Uterus (tissue), 4 donors: ENCODE data around the gene SEC61G. TPM values are rescaled to one million over a fixed set of nuclear protein-coding genes. Genes with fewer than 3 reads are reported as not detected.
A peak's percentile ranks its signal among the peaks of the same experiment; 100 is the strongest.

Experiments
- DNase-seq, 2 donors: peaks; one replicate each; pipeline ENCODE4 v3.0.0-alpha.2; 2019 to 2020
- H3K27ac ChIP-seq, 2 donors: fragments of 200-600 bp; sonication (generic); 1 replicate in 1 of 2; 2 replicates in 1 of 2; pipeline ENCODE4 v1.5.1; 2016 to 2018
- H3K27me3 ChIP-seq, 2 donors: fragments of 200-600 bp; sonication (generic); one replicate each; pipeline ENCODE4 v1.5.1; 2018 to 2019; ENCODE audit warnings: control low read depth in 1 of 2
- H3K36me3 ChIP-seq, 2 donors: fragments of 200-600 bp; sonication (generic); one replicate each; pipeline ENCODE4 v1.5.1; 2019; ENCODE audit warnings: control low read depth in 1 of 2
- H3K4me1 ChIP-seq, 2 donors: fragments of 200-600 bp; sonication (generic); one replicate each; pipeline ENCODE4 v1.5.1; 2018 to 2019; ENCODE audit warnings: control low read depth in 1 of 2
- H3K4me3 ChIP-seq, 2 donors: fragments of 200-600 bp; sonication (generic); 1 replicate in 1 of 2; 2 replicates in 1 of 2; pipeline ENCODE4 v1.5.1; 2018 to 2019; ENCODE audit warnings: mild to moderate bottlenecking in 1 of 2
- H3K9me3 ChIP-seq, 2 donors: fragments of 200-600 bp; sonication (generic); one replicate each; pipeline ENCODE4 v1.5.1; 2019; ENCODE audit warnings: control low read depth in 1 of 2
- POLR2A ChIP-seq, 2 donors: fragments of 450-650 bp; IDR thresholded peaks; one replicate each; pipeline ENCODE4 v1.6.1; 2016; ENCODE audit warnings: antibody characterized with exemption in 2 of 2, mild to moderate bottlenecking in 1 of 2, moderate library complexity in 1 of 2
- intact Hi-C: fragments of 100-400 bp; cut with DNase I; formaldehyde crosslinking; loops from one replicate; pipeline ENCODE4 v1.15.1; 2023; ENCODE audit warnings: low total_unique reads
- total RNA-seq, 4 donors: library from RNA; depleted of rRNA in 3 of 4; stranded (reverse); fragments of >200 nt in 3 of 4; gene quantifications; one replicate each; pipeline versions ENCODE4 v1.1.0 to v1.2.4, GENCODE V29; 2014 to 2023
- TF ChIP-seq, protein P1 (sequence below), 4 experiments: fragments of 200-600 bp in 2 of 4; fragments of 450-650 bp in 2 of 4; sonication (generic) in 2 of 4; IDR thresholded peaks; one replicate each; pipeline ENCODE4 v1.5.1; 2016 to 2019; ENCODE audit warnings: antibody characterized with exemption in 4 of 4, mild to moderate bottlenecking in 2 of 4, moderate library complexity in 1 of 4
- donor health status: DM: yes; HTN: yes; CAD: no.

Gene SEC61G
- 100 to 1,000 TPM in 3 of 4 donors, 10 to 100 TPM in 1; 52.7 to 530 (median 401) TPM for total RNA-seq

DNA sequence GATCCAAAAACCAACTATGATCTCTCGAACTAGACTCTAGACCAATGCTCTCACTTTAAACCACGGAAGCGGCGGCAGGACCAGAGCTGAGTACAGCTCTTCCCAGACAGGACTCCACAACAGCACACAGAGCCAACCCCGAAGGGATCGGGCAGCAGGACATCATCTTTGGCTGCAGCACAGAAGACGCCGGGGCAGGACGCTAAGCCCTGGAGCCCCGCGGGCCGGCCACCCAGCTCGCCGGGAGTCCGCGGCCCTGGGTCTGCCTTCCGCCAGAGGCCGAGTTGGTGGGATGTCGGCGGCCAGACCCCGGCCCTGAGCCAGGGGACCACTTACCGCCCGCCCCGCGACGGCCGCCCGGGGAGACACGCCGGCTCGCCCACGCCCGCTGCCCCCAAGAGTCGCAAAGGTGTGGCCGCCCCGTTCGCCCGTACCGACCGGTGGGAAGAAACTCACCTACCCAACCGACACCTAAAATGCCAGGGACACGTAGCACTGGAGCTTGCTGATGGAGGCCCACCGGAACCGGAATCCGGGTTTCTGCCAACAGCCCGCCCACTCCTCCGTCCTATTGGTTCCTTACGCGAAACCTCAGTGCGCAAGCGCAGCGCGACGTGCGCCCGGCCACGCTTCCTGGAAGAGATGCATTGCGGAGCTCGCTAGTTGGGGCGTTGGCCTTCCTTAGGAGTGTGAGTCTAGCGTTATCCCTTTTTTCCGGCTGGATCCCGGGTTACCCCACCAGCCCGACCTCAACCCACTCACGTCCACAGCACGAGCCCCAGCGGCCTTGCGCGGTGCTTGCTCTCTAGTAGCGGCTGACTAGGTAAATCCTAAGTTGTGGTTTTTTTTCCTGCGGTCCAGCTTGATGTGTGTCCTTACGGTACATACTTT lies at the start of gene SEC61G:
Gene SEC61G (minus strand): TSS at position 510 of the 891 bp plus-strand sequence. CDS start 1,623 bp downstream, outside the sequence.
- H3K4me1 ChIP-seq, result peaks cover 0 to 5% of the 10 kb centered on the region in 2 donors
- H3K27me3 ChIP-seq, result no peaks in the 10 kb centered on the region
- H3K27ac ChIP-seq, result peak within 1 kb of the TSS; percentile 83 to 84
- TF ChIP-seq POLR2A (IDR thresholded peaks at IDR 0.05), result peak; percentile 85 to 86
- TF ChIP-seq, protein P1, sequence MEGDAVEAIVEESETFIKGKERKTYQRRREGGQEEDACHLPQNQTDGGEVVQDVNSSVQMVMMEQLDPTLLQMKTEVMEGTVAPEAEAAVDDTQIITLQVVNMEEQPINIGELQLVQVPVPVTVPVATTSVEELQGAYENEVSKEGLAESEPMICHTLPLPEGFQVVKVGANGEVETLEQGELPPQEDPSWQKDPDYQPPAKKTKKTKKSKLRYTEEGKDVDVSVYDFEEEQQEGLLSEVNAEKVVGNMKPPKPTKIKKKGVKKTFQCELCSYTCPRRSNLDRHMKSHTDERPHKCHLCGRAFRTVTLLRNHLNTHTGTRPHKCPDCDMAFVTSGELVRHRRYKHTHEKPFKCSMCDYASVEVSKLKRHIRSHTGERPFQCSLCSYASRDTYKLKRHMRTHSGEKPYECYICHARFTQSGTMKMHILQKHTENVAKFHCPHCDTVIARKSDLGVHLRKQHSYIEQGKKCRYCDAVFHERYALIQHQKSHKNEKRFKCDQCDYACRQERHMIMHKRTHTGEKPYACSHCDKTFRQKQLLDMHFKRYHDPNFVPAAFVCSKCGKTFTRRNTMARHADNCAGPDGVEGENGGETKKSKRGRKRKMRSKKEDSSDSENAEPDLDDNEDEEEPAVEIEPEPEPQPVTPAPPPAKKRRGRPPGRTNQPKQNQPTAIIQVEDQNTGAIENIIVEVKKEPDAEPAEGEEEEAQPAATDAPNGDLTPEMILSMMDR (IDR thresholded peaks at IDR 0.05), result no peak
- peak; percentile 97 to 98 for DNase-seq
- H3K36me3 ChIP-seq, result no peaks in the 10 kb centered on the region
- H3K9me3 ChIP-seq, result no peaks in the 10 kb centered on the region
- intact Hi-C loops, result no loop called here
- peak within 1 kb of the TSS; percentile 64 to 82 for H3K4me3 ChIP-seq

GRCh38 chr7:54802841-54803240 lies 43.8 kb upstream of the SEC61G start:
- Histone ChIP-seq H3K27me3 (no peaks in the 10 kb centered on the region), H3K36me3 (no peaks in the 10 kb centered on the region), H3K4me1 (no peaks in the 10 kb centered on the region), H3K4me3 (no peak overlapping the region), H3K9me3 (no peaks in the 10 kb centered on the region), H3K27ac (no peak overlapping the region)
- intact Hi-C loops, result no loop called here
- no peak for DNase-seq
- no peak for TF ChIP-seq POLR2A (IDR thresholded peaks at IDR 0.05)
- TF ChIP-seq, protein P1 (IDR thresholded peaks at IDR 0.05), result no peak

DNA sequence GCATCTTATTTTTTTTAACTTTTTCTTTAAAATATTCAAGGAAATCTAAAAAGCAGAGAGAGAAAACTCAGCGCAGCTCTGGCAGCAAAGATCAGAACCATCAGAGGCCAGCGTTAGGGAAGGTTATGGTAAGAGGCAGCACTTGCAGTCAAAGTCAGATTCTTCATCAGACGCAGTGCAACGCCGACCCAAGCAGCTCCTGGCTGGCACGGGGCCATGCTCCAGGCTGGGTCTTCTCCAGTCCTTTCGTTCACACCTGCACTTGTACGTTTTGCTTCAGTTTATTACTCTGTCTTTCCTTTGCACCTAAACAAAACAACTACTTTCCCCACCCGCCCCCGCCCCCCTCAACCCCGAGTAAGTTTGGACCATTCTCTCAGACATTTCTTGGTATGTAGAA lies 43.1 kb upstream of the SEC61G start:
- Histone ChIP-seq H3K27me3 (no peaks in the 10 kb centered on the region), H3K36me3 (no peaks in the 10 kb centered on the region), H3K4me3 (no peak overlapping the region), H3K27ac (no peak overlapping the region), H3K4me1 (no peaks in the 10 kb centered on the region), H3K9me3 (no peaks in the 10 kb centered on the region)
- TF ChIP-seq, protein P1 (IDR thresholded peaks at IDR 0.05), result no peak
- no peak for TF ChIP-seq POLR2A (IDR thresholded peaks at IDR 0.05)
- intact Hi-C loops, result no loop called here
- no peak for DNase-seq

DNA sequence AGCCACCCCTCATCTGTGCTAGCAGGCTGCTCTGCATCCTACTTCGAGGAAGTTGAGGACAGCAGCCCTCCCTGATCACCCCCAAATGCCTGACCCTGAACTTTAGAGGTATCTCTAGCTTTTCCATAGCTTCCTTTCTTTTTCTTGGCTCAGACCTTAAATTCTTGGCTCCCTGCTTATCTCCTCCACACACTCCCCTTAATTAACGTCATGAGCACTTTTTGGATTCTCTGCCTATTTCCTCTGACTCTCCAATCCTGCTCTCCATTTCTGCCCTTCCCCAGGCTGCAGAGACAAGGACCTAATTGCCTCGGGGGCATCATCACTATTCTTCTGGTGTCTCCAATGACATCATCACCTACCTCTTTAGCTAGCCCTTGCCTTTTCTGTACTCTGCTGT lies 40.8 kb upstream of the SEC61G start:
- H3K4me3 ChIP-seq, result no peak overlapping the region
- no peak overlapping the region for H3K27ac ChIP-seq
- DNase-seq, result no peak
- intact Hi-C loops, result no loop called here
- TF ChIP-seq, protein P1 (IDR thresholded peaks at IDR 0.05), result no peak
- no peak for TF ChIP-seq POLR2A (IDR thresholded peaks at IDR 0.05)
- H3K27me3 ChIP-seq, result no peaks in the 10 kb centered on the region
- no peaks in the 10 kb centered on the region for H3K36me3 ChIP-seq
- H3K4me1 ChIP-seq, result no peaks in the 10 kb centered on the region
- no peaks in the 10 kb centered on the region for H3K9me3 ChIP-seq

- H3K36me3 ChIP-seq, result no peaks in the 10 kb centered on the region
- H3K9me3 ChIP-seq, result no peaks in the 10 kb centered on the region
- no peak for DNase-seq
- no peak overlapping the region for H3K4me3 ChIP-seq
- TF ChIP-seq POLR2A (IDR thresholded peaks at IDR 0.05), result no peak
- TF ChIP-seq, protein P1 (IDR thresholded peaks at IDR 0.05), result no peak
- H3K27ac ChIP-seq, result no peak overlapping the region
- no peaks in the 10 kb centered on the region for H3K4me1 ChIP-seq
- H3K27me3 ChIP-seq, result no peaks in the 10 kb centered on the region
- intact Hi-C loops, result no loop called here
Observed at GRCh38 chr7:54798530-54798929, 39.5 kb upstream of the SEC61G start.
